ENCODE data around the gene RNF212.

The RNF212 gene

DNA sequence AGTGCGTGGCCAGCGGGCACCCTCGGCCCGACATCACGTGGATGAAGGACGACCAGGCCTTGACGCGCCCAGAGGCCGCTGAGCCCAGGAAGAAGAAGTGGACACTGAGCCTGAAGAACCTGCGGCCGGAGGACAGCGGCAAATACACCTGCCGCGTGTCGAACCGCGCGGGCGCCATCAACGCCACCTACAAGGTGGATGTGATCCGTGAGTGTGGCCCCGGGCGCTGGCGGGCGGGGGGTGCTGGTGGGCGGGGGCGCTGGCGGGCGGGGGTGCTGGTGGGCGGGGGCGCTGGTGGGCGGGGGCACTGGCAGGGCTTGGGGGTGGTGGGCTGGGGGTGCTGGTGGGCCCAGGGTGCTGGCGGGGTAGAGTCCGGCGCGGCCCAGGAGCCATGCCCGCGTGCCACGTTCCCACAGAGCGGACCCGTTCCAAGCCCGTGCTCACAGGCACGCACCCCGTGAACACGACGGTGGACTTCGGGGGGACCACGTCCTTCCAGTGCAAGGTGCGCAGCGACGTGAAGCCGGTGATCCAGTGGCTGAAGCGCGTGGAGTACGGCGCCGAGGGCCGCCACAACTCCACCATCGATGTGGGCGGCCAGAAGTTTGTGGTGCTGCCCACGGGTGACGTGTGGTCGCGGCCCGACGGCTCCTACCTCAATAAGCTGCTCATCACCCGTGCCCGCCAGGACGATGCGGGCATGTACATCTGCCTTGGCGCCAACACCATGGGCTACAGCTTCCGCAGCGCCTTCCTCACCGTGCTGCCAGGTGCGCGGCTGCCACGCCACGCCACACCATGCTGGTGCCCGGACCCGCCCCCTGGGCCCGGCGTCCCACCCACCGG lies 89.2 kb downstream of the RNF212 start:
- Mint-ChIP-seq H3K27me3 (no peaks in the 10 kb centered on the region), H3K36me3 (ENCODE audit: low read depth) (peaks cover 20% of the 10 kb centered on the region), H3K4me3 (no peak overlapping the region), H3K9me3 (no peaks in the 10 kb centered on the region), H3K27ac (no peak overlapping the region), H3K4me1 (ENCODE audit: low read depth) (peaks cover 7% of the 10 kb centered on the region)
- DNase-seq: no peak

DNA sequence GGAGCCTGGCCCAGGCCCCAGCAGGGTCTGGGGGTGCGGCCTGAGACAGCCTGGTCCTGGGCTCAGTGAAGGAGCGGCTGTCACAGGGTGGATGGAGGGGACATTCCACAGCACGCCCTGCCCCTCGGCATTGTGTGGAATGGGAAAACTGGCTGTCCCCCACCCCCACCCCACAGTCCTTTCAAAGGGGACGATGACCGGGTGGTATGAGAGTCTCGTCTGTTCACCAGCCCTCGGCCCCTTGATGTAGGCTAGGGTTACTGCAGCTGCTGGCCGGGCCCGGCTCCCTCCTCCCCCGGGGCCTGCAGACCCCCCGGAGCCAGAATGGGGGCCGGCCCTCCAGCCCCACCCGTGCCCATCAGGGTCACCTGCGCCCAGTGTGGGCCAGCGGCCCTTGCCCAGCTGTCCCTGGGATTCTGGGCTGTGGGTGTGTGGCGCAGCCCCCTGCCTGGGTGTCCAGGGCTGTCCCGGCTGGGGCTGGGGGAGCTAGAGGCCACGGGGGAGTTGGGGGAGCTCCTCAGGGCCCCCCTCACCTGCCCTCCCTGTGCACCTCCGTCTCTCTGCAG lies 90.2 kb downstream of the RNF212 start:
- H3K4me1 Mint-ChIP-seq (ENCODE audit: low read depth): peaks cover 7% of the 10 kb centered on the region
- H3K27ac Mint-ChIP-seq: no peak overlapping the region
- H3K4me3 Mint-ChIP-seq: no peak overlapping the region
- no peak for DNase-seq
- H3K36me3 Mint-ChIP-seq (ENCODE audit: low read depth): peaks cover 20% of the 10 kb centered on the region
- no peaks in the 10 kb centered on the region for H3K9me3 Mint-ChIP-seq
- H3K27me3 Mint-ChIP-seq: no peaks in the 10 kb centered on the region

DNA sequence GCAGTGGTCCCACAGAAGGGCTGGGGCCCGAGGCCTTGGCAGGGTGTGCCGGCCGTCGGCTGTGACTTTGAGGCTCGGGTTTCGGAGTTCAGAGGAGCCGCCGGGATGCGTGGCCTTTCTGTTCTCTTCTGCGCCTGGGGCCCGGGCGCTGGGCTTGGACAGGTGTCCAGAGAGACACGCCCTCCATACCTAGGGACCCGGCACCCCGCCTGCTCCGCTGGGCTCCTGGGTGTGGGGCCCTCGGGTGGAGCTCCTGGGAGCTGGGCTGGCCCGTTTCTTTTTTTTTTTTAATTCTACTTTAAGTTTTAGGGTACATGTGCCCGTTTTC lies 90.7 kb downstream of the RNF212 start:
- Mint-ChIP-seq H3K36me3 (ENCODE audit: low read depth) (peaks cover 20% of the 10 kb centered on the region), H3K4me3 (no peak overlapping the region), H3K27ac (no peak overlapping the region), H3K27me3 (no peaks in the 10 kb centered on the region), H3K4me1 (ENCODE audit: low read depth) (peaks cover 7% of the 10 kb centered on the region), H3K9me3 (no peaks in the 10 kb centered on the region)
- DNase-seq: no peak

DNA sequence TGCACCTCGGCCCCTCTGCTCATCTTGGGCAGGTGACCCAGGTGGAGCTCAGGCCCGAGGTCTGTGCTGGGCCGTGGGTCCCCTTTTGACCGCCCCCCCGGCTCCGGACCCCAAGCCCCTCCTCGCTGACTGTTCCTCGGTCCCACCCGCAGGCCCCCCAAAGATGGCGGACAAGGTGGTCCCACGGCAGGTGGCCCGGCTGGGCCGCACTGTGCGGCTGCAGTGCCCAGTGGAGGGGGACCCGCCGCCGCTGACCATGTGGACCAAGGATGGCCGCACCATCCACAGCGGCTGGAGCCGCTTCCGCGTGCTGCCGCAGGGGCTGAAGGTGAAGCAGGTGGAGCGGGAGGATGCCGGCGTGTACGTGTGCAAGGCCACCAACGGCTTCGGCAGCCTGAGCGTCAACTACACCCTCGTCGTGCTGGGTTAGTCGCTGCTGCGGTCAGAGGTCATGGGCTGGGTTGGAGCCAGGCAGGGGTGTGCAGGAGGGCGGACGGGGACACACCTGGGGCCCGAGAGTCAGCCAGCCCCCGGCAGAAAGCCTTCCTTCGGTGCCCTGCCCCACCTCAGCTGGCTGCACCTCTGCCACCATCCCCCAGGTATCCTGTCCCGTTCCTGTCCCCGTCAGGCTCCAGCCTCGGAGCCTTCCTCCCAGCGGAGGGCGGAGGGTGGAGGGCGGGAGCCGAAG lies 91.2 kb downstream of the RNF212 start:
- no peak for DNase-seq
- no peak overlapping the region for H3K27ac Mint-ChIP-seq
- no peaks in the 10 kb centered on the region for H3K9me3 Mint-ChIP-seq
- H3K36me3 Mint-ChIP-seq (ENCODE audit: low read depth): peaks cover 20% of the 10 kb centered on the region
- H3K27me3 Mint-ChIP-seq: no peaks in the 10 kb centered on the region
- peaks cover 7% of the 10 kb centered on the region for H3K4me1 Mint-ChIP-seq (ENCODE audit: low read depth)
- H3K4me3 Mint-ChIP-seq: no peak overlapping the region

All from activated T-cell treated with anti-CD3 and anti-CD28 coated beads, Interleukin-2, amount 50 U/mL, for 24 hours (primary cell).